Activated CD4-positive, alpha-beta T cell treated with anti-CD3 and anti-CD28 coated beads for 48 hours (primary cell): ENCODE data around the gene CNOT6L.
"Not testable (repeated sequence)": the region's sequence is repeated elsewhere in the genome, so short reads cannot be mapped to it uniquely, and the experiment has no call there.

ENCODE experiments used
- DNase-seq: peaks from one replicate; pipeline ENCODE4 v3.0.0-alpha.2; 2020

Gene CNOT6L

GRCh38 chr4:77777135-77777807 is 41.9 kb downstream of the CNOT6L start:
- DNase-seq = no peak

GRCh38 chr4:77776182-77777134 is 42.7 kb downstream of the CNOT6L start:
- DNase-seq = no peak

GRCh38 chr4:77773101-77773500 is 46.1 kb downstream of the CNOT6L start:
- DNase-seq = no peak

- DNase-seq = no peak
Measured at GRCh38 chr4:77771566-77771965, 47.6 kb downstream of the CNOT6L start.

- no peak for DNase-seq
Measured at GRCh38 chr4:77765720-77766119, 53.4 kb downstream of the CNOT6L start.

GRCh38 chr4:77762531-77762930 is 56.6 kb downstream of the CNOT6L start:
- no peak for DNase-seq

DNA sequence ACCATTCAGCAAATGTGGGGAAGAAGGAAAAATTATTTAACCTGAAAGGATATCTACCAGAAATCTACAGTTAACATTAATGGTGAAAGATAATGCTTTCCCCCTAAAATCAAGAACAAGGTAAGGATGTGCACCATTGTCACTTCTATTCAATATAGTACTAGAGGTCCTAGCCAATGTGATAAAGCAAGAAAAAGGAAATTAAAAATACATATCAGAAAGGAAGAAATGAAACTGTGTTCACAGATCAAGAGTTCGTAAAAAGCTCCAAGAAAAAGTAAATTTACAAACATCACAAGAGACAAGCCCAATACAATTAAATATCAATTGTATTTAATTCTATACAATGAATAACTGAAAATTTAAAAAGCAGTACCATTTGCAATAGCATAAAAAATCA is 57.6 kb downstream of the CNOT6L start:
- no peak for DNase-seq

DNA sequence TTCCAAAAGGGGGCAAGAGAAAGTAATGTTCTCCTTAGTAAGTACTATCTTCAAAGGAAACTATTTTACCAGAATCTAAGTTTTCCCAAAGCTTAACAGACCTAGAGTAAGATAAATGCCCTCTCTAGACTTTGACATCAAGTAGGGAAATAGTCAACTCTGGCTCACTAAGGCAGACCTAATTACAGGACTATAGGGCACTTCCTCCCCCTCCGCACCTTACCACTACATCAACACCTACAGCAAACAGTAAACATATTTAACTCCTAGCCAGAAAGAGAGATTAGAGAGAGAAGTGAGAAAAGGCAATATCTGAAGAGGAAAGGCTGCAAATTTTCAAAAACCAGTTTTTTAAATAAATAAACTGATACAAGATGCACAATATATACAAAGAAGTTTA is 60.4 kb downstream of the CNOT6L start:
- DNase-seq = no peak

DNA sequence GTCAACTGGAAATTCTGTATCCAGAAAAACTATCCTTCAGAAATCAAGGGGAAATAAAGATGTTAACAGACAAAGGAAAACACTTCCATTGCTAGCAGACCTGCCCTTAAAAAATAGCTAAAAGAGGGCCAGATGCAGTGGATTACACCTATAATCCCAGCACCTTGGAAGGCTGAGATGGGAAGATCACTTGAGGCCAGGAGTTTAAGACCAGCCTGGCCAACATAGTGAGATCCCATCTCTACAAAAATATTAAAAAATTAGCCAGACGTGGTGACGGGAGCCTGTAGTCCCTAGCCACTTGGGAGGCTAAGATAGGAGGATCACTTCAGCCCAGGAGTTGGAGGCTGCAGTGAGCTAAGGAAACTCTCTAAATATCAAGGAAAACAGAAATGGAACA is 67.4 kb downstream of the CNOT6L start:
- DNase-seq = no peak

DNA sequence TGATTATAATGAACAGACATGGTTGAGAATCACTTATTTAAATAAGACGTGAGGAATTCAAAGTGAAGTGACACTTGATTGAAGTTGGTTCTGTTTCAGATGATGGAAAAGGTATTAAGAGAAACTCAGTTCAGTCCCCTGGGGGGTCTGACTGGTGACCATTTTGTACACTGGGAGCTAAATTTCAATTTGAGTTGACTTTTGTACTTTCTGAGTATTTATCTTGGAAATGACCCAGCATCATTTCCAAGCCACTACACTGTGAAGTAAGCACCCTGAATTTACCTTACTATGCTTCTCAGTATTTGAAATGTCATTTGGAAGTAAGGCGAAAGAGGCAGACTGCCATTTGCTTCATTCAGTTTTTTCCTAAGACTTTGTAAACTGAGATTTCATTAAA is 73.4 kb downstream of the CNOT6L start:
- no peak for DNase-seq

- no peak for DNase-seq
Measured at GRCh38 chr4:77742054-77742453, 77.1 kb downstream of the CNOT6L start.

GRCh38 chr4:77740480-77740879 is 78.7 kb downstream of the CNOT6L start:
- no peak for DNase-seq

DNA sequence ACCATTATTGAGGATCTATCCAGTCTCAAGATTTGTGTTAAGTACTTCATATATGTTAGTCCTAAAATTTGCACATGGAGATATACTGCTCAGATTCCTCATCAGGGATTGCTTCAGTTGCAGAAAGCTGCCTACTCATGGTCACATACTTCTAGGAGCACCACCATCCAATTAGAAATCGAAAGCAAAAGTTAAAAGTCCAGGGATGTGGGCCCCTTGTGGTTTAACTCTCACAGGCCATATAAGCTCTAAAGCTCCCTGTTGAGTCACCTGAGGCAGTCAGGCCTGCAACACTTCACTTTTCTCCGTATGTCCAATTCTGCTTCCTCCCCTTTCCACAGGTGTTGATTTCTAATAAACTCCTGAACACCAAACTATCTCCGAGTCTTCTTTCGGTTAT is 84.2 kb downstream of the CNOT6L start:
- DNase-seq = peak; percentile 44

- DNase-seq = no peak
Measured at GRCh38 chr4:77731656-77732055, 87.5 kb downstream of the CNOT6L start.

DNA sequence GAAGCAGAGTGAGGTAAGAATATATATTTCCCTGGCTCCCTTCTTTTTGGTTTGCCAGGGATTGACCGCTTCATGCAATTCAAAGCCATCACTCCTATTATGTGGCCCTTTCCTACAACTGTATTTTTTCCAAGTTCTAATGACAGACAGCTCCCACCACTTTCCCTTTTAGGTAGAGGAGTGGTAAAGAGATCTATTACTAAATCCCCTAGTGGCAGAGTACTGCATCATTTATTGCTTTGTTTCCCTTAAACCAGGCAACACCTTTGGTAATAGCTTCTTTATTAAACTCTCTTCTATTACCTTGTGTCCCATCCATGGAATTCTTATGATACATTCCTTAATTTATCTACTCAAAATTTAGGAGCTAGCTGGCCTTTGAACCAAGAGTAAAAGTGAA is 90.7 kb downstream of the CNOT6L start:
- no peak for DNase-seq

DNA sequence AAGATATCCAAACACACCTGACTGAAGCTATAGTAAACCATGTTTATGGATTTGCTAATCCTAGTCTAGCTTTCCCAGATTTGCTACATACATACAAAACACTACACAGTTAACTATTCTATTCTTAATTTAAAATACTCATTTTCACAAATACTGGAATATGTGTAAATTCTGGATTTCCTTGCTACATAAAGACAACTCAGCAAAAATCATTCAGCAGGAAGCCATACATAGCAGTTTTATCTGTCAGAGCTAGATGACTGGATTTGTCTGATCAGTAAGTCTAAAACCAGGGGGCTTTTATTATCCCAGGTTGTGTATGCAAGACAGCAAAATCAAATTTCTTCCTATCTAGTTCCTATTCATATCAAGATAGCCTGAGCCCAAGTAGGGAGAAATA is 98.1 kb downstream of the CNOT6L start:
- no peak for DNase-seq

- not testable (repeated sequence) for DNase-seq
Measured at GRCh38 chr4:77718500-77718899, 100.7 kb downstream of the CNOT6L start.

DNA sequence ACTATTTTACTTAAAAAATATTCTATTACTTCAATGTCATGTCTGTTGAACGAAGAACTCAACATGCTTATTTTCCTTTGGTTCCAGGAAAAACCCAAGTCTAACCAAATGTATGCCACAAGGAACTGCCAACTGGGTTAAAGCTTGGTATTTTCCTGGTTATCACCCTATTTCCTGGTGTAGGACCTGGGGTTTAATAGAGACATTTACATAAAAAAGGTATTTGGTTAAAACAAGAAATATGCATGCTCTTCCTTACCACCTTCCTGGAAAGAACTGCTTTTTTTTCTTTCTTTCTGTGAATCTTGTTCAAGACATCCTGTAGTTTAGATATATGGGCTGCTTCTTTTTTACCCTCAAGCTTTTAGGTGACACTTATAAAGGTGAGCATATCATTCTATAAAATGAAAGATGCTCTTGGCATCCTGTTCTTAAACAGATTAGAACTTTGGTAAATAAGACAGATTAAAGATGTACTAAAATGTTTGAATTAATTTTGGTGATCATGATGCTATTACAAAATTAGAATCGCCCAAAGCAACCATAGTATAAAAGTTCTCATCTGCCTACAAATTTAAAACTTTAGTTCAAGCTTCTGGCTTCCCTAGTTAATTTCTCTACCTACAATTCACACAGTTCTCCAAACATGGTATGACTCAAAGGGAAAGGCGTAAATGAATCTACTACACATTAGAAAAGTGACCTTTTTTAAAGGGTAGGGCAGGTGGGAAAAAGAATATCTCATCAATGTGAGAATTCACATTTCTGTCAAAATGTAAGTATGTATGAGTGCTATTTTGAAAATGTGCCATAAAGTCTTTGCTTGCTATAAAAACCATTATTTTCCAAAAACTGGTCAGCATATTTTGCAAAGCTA is 103.5 kb downstream of the CNOT6L start:
- DNase-seq = no peak

DNA sequence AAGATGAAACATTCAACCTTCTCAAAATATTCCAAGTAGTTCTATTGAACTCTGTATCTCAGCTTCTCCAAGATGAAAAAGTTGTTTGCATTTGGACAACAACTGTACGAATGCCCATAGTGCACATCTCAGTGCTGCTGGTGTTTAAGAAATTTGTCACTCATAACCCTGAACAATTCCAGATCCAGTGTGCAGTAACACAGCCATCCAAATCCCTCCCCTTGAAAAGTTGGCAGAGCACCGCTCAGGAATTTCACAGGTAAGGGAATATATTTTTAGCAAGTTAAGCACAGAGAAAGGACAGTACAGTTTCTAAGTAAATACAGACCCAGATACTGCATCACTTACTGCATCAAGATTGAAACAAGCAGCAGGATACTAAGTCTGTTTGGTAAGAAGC is 104.7 kb downstream of the CNOT6L start:
- DNase-seq = no peak

- no peak for DNase-seq
Measured at GRCh38 chr4:77713884-77714283, 105.3 kb downstream of the CNOT6L start.

DNA sequence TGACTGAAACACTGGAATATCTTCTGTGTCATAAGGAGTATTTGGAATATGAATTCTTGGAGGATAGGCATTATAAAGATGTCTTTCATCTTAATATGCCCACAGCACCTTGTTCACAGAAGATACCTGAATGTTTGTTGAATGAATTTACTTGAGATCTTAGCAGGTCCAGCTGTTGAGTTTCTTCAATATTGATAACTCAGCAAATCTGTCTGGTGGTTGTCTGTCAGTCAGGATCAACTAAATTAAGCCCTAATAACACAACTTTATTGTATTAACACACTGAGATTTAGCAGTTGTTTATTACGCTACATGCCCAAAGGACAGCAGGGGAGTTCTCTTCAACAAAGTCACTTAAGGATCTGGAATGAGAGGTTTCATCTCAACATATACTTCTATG is 106.5 kb downstream of the CNOT6L start:
- DNase-seq = no peak

DNA sequence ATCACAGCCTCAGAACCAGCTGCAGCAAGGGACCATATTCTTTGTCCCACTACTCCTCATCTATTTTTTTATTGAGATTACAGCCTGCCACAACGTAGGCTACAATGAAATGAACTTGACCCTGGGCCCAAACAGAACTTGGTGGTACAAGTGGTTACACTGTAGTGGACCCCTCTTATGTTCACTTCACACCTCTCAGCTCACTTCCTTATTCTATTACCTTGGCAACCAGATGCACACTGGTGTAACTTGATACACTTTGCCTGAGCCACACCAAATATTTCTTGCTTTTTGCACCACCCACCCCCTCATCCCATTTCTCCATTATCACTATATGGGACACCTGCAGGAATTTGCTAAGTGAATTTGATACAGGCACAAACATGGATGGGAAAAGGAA is 107.7 kb downstream of the CNOT6L start:
- DNase-seq = no peak

- no peak for DNase-seq
Measured at GRCh38 chr4:77710684-77711083, 108.5 kb downstream of the CNOT6L start.
